GM21825 (cell line): Measurements from ENCODE around the gene ZNF337.
"Not testable (repeated sequence)": the region's sequence is repeated elsewhere in the genome, so short reads cannot be mapped to it uniquely, and the experiment has no call there.

Source experiments
- ATAC-seq: cut with Tn5 transposase; IDR thresholded peaks from one replicate; pipeline ENCODE4 v1.9.1; 2021; ENCODE audit warnings: mild to moderate bottlenecking, moderate library complexity; ENCODE audit not compliant: unreplicated experiment

Gene ZNF337

GRCh38 chr20:25630615-25631014 is 66.0 kb downstream of the ZNF337 start:
- ATAC-seq = not testable (repeated sequence)

GRCh38 chr20:25629816-25630499 is 66.7 kb downstream of the ZNF337 start:
- ATAC-seq = no peak

GRCh38 chr20:25626779-25627178 is 69.9 kb downstream of the ZNF337 start:
- ATAC-seq = no peak

GRCh38 chr20:25624500-25624939 is 72.1 kb downstream of the ZNF337 start:
- ATAC-seq = no peak
